ENCODE results near the gene TK2.
"Not testable (repeated sequence)": the region's sequence is repeated elsewhere in the genome, so short reads cannot be mapped to it uniquely, and the experiment has no call there.

The TK2 gene

GRCh38 chr16:66503612-66504011 lies 46.3 kb downstream of the TK2 start:
- H3K36me3 ChIP-seq (ENCODE audit: insufficient read depth, low read length) = no peaks in the 10 kb centered on the region
- H3K27me3 ChIP-seq (ENCODE audit: insufficient read depth, low read length, poor library complexity, severe bottlenecking) = no peaks in the 10 kb centered on the region
- H2AFZ ChIP-seq (ENCODE audit: low read length) = no peak overlapping the region
- no peak overlapping the region for H3K9ac ChIP-seq (ENCODE audit: low read depth, low read length, poor library complexity, severe bottlenecking)
- no peaks in the 10 kb centered on the region for H3K9me2 ChIP-seq (replicated peaks; ENCODE audit: low read depth, low read length)
- H3K79me2 ChIP-seq (ENCODE audit: insufficient read depth, low read length) = no peaks in the 10 kb centered on the region
- H3K4me2 ChIP-seq (ENCODE audit: low read depth, low read length, poor library complexity, severe bottlenecking) = no peak overlapping the region
- no peaks in the 10 kb centered on the region for H3F3A ChIP-seq (ENCODE audit: low read depth)
- no peak for TF ChIP-seq EZH2phosphoT487 (IDR thresholded peaks at IDR 0.05; ENCODE audit: borderline replicate concordance)
- H3K4me3 ChIP-seq (ENCODE audit: low read length, poor library complexity, severe bottlenecking) = no peak overlapping the region
- no peaks in the 10 kb centered on the region for H3K4me1 ChIP-seq (ENCODE audit: insufficient read depth, low read length, poor library complexity, severe bottlenecking)
- H4K20me1 ChIP-seq (ENCODE audit: insufficient read depth, low read length, poor library complexity, severe bottlenecking) = no peaks in the 10 kb centered on the region
- H3K9me3 ChIP-seq (ENCODE audit: insufficient read depth, low read depth, low read length) = no peaks in the 10 kb centered on the region

GRCh38 chr16:66503030-66503429 lies 46.9 kb downstream of the TK2 start:
- Histone ChIP-seq H4K20me1 (ENCODE audit: insufficient read depth, low read length, poor library complexity, severe bottlenecking) (no peaks in the 10 kb centered on the region), H2AFZ (ENCODE audit: low read length) (no peak overlapping the region), H3K9me3 (ENCODE audit: insufficient read depth, low read depth, low read length) (no peaks in the 10 kb centered on the region), H3K4me2 (ENCODE audit: low read depth, low read length, poor library complexity, severe bottlenecking) (no peak overlapping the region), H3F3A (ENCODE audit: low read depth) (no peaks in the 10 kb centered on the region), H3K4me1 (ENCODE audit: insufficient read depth, low read length, poor library complexity, severe bottlenecking) (no peaks in the 10 kb centered on the region), H3K9me2 (replicated peaks; ENCODE audit: low read depth, low read length) (no peaks in the 10 kb centered on the region), H3K4me3 (ENCODE audit: low read length, poor library complexity, severe bottlenecking) (no peak overlapping the region), H3K79me2 (ENCODE audit: insufficient read depth, low read length) (no peaks in the 10 kb centered on the region), H3K27me3 (ENCODE audit: insufficient read depth, low read length, poor library complexity, severe bottlenecking) (no peaks in the 10 kb centered on the region), H3K9ac (ENCODE audit: low read depth, low read length, poor library complexity, severe bottlenecking) (no peak overlapping the region), H3K36me3 (ENCODE audit: insufficient read depth, low read length) (no peaks in the 10 kb centered on the region)
- TF ChIP-seq CTCF (conservative IDR thresholded peaks at IDR 0.05; ENCODE audit: low read length) (no peak), EZH2phosphoT487 (IDR thresholded peaks at IDR 0.05; ENCODE audit: borderline replicate concordance) (no peak)

GRCh38 chr16:66502020-66502913 lies 47.7 kb downstream of the TK2 start:
- Histone ChIP-seq H3K79me2 (ENCODE audit: insufficient read depth, low read length) (no peaks in the 10 kb centered on the region), H3K9me2 (replicated peaks; ENCODE audit: low read depth, low read length) (no peaks in the 10 kb centered on the region), H3K4me2 (ENCODE audit: low read depth, low read length, poor library complexity, severe bottlenecking) (no peak overlapping the region), H3K36me3 (ENCODE audit: insufficient read depth, low read length) (no peaks in the 10 kb centered on the region), H3K9ac (ENCODE audit: low read depth, low read length, poor library complexity, severe bottlenecking) (no peak overlapping the region), H3K27me3 (ENCODE audit: insufficient read depth, low read length, poor library complexity, severe bottlenecking) (no peaks in the 10 kb centered on the region), H3F3A (ENCODE audit: low read depth) (no peaks in the 10 kb centered on the region), H3K9me3 (ENCODE audit: insufficient read depth, low read depth, low read length) (no peaks in the 10 kb centered on the region), H2AFZ (ENCODE audit: low read length) (no peak overlapping the region), H4K20me1 (ENCODE audit: insufficient read depth, low read length, poor library complexity, severe bottlenecking) (no peaks in the 10 kb centered on the region), H3K4me1 (ENCODE audit: insufficient read depth, low read length, poor library complexity, severe bottlenecking) (no peaks in the 10 kb centered on the region), H3K4me3 (ENCODE audit: low read length, poor library complexity, severe bottlenecking) (no peak overlapping the region)
- TF ChIP-seq CTCF (conservative IDR thresholded peaks at IDR 0.05; ENCODE audit: low read length) = no peak
- no peak for TF ChIP-seq EZH2phosphoT487 (IDR thresholded peaks at IDR 0.05; ENCODE audit: borderline replicate concordance)

- H4K20me1 ChIP-seq (ENCODE audit: insufficient read depth, low read length, poor library complexity, severe bottlenecking); H3K4me3 ChIP-seq (ENCODE audit: low read length, poor library complexity, severe bottlenecking); H3K36me3 ChIP-seq (ENCODE audit: insufficient read depth, low read length); H3K9me3 ChIP-seq (ENCODE audit: insufficient read depth, low read depth, low read length); H3K4me1 ChIP-seq (ENCODE audit: insufficient read depth, low read length, poor library complexity, severe bottlenecking); H3F3A ChIP-seq (ENCODE audit: low read depth); H3K9ac ChIP-seq (ENCODE audit: low read depth, low read length, poor library complexity, severe bottlenecking); H3K9me2 ChIP-seq (replicated peaks; ENCODE audit: low read depth, low read length); H3K4me2 ChIP-seq (ENCODE audit: low read depth, low read length, poor library complexity, severe bottlenecking); H2AFZ ChIP-seq (ENCODE audit: low read length); H3K27me3 ChIP-seq (ENCODE audit: insufficient read depth, low read length, poor library complexity, severe bottlenecking); H3K79me2 ChIP-seq (ENCODE audit: insufficient read depth, low read length): not testable (repeated sequence)
These were observed 48.4 kb downstream of the TK2 start for GRCh38 chr16:66501563-66501962.

- H3K79me2 ChIP-seq (ENCODE audit: insufficient read depth, low read length); H3K4me3 ChIP-seq (ENCODE audit: low read length, poor library complexity, severe bottlenecking); H3K9me2 ChIP-seq (replicated peaks; ENCODE audit: low read depth, low read length); H2AFZ ChIP-seq (ENCODE audit: low read length); H3K4me2 ChIP-seq (ENCODE audit: low read depth, low read length, poor library complexity, severe bottlenecking); H4K20me1 ChIP-seq (ENCODE audit: insufficient read depth, low read length, poor library complexity, severe bottlenecking); H3K9me3 ChIP-seq (ENCODE audit: insufficient read depth, low read depth, low read length); H3F3A ChIP-seq (ENCODE audit: low read depth); H3K27me3 ChIP-seq (ENCODE audit: insufficient read depth, low read length, poor library complexity, severe bottlenecking); H3K9ac ChIP-seq (ENCODE audit: low read depth, low read length, poor library complexity, severe bottlenecking); H3K36me3 ChIP-seq (ENCODE audit: insufficient read depth, low read length); H3K4me1 ChIP-seq (ENCODE audit: insufficient read depth, low read length, poor library complexity, severe bottlenecking): not testable (repeated sequence)
These were observed 52.0 kb downstream of the TK2 start for GRCh38 chr16:66497921-66498320.

- not testable (repeated sequence) for H3K9me2 ChIP-seq (replicated peaks; ENCODE audit: low read depth, low read length); H4K20me1 ChIP-seq (ENCODE audit: insufficient read depth, low read length, poor library complexity, severe bottlenecking); H3K4me3 ChIP-seq (ENCODE audit: low read length, poor library complexity, severe bottlenecking); H3K4me2 ChIP-seq (ENCODE audit: low read depth, low read length, poor library complexity, severe bottlenecking); H3K4me1 ChIP-seq (ENCODE audit: insufficient read depth, low read length, poor library complexity, severe bottlenecking); H3K9ac ChIP-seq (ENCODE audit: low read depth, low read length, poor library complexity, severe bottlenecking); H3K36me3 ChIP-seq (ENCODE audit: insufficient read depth, low read length); H3K27me3 ChIP-seq (ENCODE audit: insufficient read depth, low read length, poor library complexity, severe bottlenecking); H3F3A ChIP-seq (ENCODE audit: low read depth); H3K9me3 ChIP-seq (ENCODE audit: insufficient read depth, low read depth, low read length); H2AFZ ChIP-seq (ENCODE audit: low read length); H3K79me2 ChIP-seq (ENCODE audit: insufficient read depth, low read length)
These were observed 53.7 kb downstream of the TK2 start for GRCh38 chr16:66496226-66496625.

Data from Loucy (cell line).